HEK293T (cell line): Measurements from ENCODE around the gene CERCAM.
A peak's percentile ranks its signal among the peaks of the same experiment; 100 is the strongest.

Experiments
- CTCF ChIA-PET: fragments of 350-600 bp; formaldehyde crosslinking; extraction: SDS; loops from one replicate; lab custom pipeline; 2021; ENCODE audit warnings: antibody characterized with exemption, inconsistent platforms; lab: Yijun Ruan, JAX
- POLR2A ChIA-PET: fragments of 350-600 bp; formaldehyde crosslinking; extraction: SDS; loops from one replicate; lab custom pipeline; 2020; ENCODE audit warnings: antibody characterized with exemption, inconsistent platforms; lab: Yijun Ruan, JAX
- DNase-seq: peaks from one replicate; pipeline ENCODE4 v3.0.0; 2012; ENCODE audit warnings: mixed read lengths; ENCODE audit errors: extremely low spot score
- ARNT ChIP-seq: fragments of 450-650 bp; IDR thresholded peaks from 2 replicates; pipeline ENCODE4 v1.6.1; 2017; ENCODE audit warnings: mild to moderate bottlenecking
- BHLHE40 ChIP-seq: fragments of 450-650 bp; IDR thresholded peaks from 2 replicates; pipeline ENCODE4 v1.6.1; 2016; ENCODE audit warnings: mild to moderate bottlenecking, moderate library complexity, borderline replicate concordance
- CTBP1 ChIP-seq: fragments of 450-650 bp; IDR thresholded peaks from 2 replicates; pipeline ENCODE4 v1.6.1; 2016; ENCODE audit warnings: borderline replicate concordance
- ELF4 ChIP-seq: fragments of 450-650 bp; IDR thresholded peaks from 2 replicates; pipeline ENCODE4 v1.6.1; 2017; ENCODE audit warnings: antibody characterized with exemption
- FOXA1 ChIP-seq: fragments of 450-650 bp; IDR thresholded peaks from 2 replicates; pipeline ENCODE4 v1.6.1; 2016; ENCODE audit warnings: mild to moderate bottlenecking
- FOXK2 ChIP-seq: fragments of 450-650 bp; IDR thresholded peaks from 2 replicates; pipeline ENCODE4 v1.6.1; 2016; ENCODE audit warnings: mild to moderate bottlenecking
- FOXM1 ChIP-seq: fragments of 450-650 bp; IDR thresholded peaks from 2 replicates; pipeline ENCODE4 v1.6.1; 2017; ENCODE audit warnings: mild to moderate bottlenecking, borderline replicate concordance
- HDGF ChIP-seq: fragments of 450-650 bp; IDR thresholded peaks from 2 replicates; pipeline ENCODE4 v1.6.1; 2017; ENCODE audit warnings: antibody characterized with exemption, borderline replicate concordance
- L3MBTL2 ChIP-seq: fragments of 450-650 bp; conservative IDR thresholded peaks from 2 replicates; pipeline ENCODE4 v1.6.1; 2016; ENCODE audit warnings: mild to moderate bottlenecking
- LEF1 ChIP-seq: fragments of 450-650 bp; IDR thresholded peaks from 2 replicates; pipeline ENCODE4 v1.6.1; 2017; ENCODE audit warnings: mild to moderate bottlenecking, borderline replicate concordance
- NFRKB ChIP-seq: fragments of 450-650 bp; IDR thresholded peaks from 2 replicates; pipeline ENCODE4 v1.6.1; 2016; ENCODE audit warnings: mild to moderate bottlenecking, moderate library complexity
- SP1 ChIP-seq: fragments of 450-650 bp; IDR thresholded peaks from 2 replicates; pipeline ENCODE4 v1.6.1; 2017
- SUZ12 ChIP-seq: fragments of 450-650 bp; IDR thresholded peaks from 2 replicates; pipeline ENCODE4 v1.6.1; 2016; ENCODE audit warnings: mild to moderate bottlenecking
- TARDBP ChIP-seq: fragments of 450-650 bp; IDR thresholded peaks from 2 replicates; pipeline ENCODE4 v1.6.1; 2016
- ZNF384 ChIP-seq: fragments of 450-650 bp; IDR thresholded peaks from 2 replicates; pipeline ENCODE4 v1.6.1; 2016
- TF ChIP-seq, protein P1 (sequence below): fragments of 450-650 bp; IDR thresholded peaks from 2 replicates; pipeline ENCODE4 v1.6.1; 2016

The CERCAM gene

GRCh38 chr9:128414461-128414860 is 6.2 kb upstream of the CERCAM start:
- no peak for DNase-seq
- ChIA-PET POLR2A (no interaction called here), CTCF (interaction anchor here (1.0 kb wide), 1 partner anchor 52 kb away, joined by 6 read pairs; no protein-coding TSS in a partner anchor)
- TF ChIP-seq FOXM1 (no peak), ARNT (no peak), SP1 (no peak), SUZ12 (no peak), FOXA1 (no peak), TARDBP (no peak), L3MBTL2 (no peak), HDGF (no peak), ELF4 (no peak), FOXK2 (no peak), LEF1 (no peak)
- TF ChIP-seq, protein P1, sequence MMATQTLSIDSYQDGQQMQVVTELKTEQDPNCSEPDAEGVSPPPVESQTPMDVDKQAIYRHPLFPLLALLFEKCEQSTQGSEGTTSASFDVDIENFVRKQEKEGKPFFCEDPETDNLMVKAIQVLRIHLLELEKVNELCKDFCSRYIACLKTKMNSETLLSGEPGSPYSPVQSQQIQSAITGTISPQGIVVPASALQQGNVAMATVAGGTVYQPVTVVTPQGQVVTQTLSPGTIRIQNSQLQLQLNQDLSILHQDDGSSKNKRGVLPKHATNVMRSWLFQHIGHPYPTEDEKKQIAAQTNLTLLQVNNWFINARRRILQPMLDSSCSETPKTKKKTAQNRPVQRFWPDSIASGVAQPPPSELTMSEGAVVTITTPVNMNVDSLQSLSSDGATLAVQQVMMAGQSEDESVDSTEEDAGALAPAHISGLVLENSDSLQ, result no peak

GRCh38 chr9:128415281-128415680 is 5.4 kb upstream of the CERCAM start:
- ChIA-PET POLR2A (no interaction called here), CTCF (interaction anchor here (0.7 kb wide), 1 partner anchor 229 kb away, joined by 9 read pairs; no protein-coding TSS in a partner anchor)
- DNase-seq, result no peak
- TF ChIP-seq, protein P1, result no peak
- TF ChIP-seq L3MBTL2 (no peak), FOXM1 (no peak), SUZ12 (no peak), ELF4 (no peak), NFRKB (no peak), ZNF384 (no peak), FOXA1 (no peak), LEF1 (no peak), BHLHE40 (no peak), SP1 (no peak), ARNT (no peak), CTBP1 (no peak), TARDBP (no peak)

DNA sequence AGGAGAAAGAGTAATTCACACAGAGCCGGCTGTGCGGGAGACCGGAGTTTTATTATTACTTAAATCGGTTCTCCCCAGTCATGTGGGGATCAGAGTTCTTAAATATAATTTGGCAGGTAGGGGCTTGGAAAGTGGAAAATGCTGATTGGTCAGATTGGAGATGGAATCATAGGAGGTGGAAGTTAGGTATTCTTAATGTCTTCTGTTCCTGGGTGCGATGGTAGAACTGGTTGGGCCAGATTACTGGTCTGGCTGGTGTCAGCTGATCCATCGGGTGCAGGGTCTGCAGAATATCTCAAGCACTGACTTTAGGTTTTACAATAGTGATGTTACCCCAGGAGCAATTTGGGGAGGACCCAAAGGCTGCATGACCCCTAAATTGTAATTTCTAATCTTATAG is 4.6 kb upstream of the CERCAM start:
- no peak for DNase-seq
- CTCF ChIA-PET, result interaction anchor here (0.7 kb wide), 1 partner anchor 230 kb away, joined by 9 read pairs; no protein-coding TSS in a partner anchor
- POLR2A ChIA-PET, result no interaction called here
- TF ChIP-seq NFRKB, result no peak

- ChIA-PET POLR2A (no interaction called here), CTCF (no interaction called here)
- TF ChIP-seq ARNT (no peak), ZNF384 (no peak), ELF4 (no peak), LEF1 (no peak), CTBP1 (no peak), TARDBP (no peak), SUZ12 (no peak), SP1 (no peak), FOXM1 (no peak), FOXK2 (no peak), FOXA1 (no peak), L3MBTL2 (no peak), HDGF (no peak), NFRKB (no peak), BHLHE40 (no peak)
- TF ChIP-seq, protein P1, result no peak
- no peak for DNase-seq
Measured at GRCh38 chr9:128416432-128417019, 4.1 kb upstream of the CERCAM start.

DNA sequence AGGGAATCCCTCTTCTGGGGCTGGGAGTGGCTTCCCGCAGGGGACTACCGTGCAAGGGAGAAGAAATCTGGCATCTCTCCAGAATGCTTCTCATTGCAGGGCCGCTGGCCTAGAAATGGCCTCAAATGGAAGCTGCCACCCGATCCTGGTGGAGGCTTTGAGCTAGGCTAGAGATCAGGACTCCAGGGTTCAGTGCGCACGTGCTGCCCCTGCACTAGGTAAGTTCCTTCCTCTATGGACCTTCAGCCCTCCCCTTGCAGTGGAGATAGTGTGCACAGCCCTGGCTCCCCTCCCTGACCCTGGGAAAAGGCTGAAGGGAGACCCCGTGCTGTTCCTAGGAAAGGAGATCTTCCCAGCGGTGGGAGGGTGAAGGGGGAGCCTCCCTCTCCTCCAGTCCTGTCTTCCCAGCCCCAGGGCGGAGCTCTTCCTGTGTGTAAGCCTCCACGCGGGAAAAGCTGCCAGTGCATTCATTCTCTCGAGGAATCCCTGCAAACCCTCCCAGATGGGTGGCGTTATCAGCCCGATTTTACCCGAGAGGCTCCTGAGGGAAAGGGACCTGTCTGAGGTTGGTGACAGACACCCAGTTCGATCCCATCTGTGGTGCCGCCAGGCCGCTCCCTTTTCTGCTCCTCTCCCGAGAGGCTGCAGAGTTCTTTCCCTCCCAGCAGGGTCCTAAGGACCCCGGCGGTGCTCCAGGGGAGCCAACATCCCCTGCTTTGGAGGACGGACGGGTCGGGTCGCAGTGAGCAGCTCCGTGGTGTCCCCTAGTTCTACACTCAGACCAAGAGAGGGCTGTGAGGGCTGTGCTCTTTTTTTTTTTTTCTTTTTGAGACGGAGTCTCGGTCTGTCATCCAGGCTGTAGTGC is 1.4 kb upstream of the CERCAM start:
- POLR2A ChIA-PET, result interaction anchor here (0.8 to 1.8 kb wide), 10 partner anchors 8 to 260 kb away, joined by 3 to 7 read pairs (median 4); partner anchors contain the start of genes BBLN, GOLGA2, SLC27A4 and SWI5
- DNase-seq, result peak; percentile 60
- CTCF ChIA-PET, result interaction anchor here (0.6 to 1.8 kb wide), 11 partner anchors 8 to 150 kb away, joined by 3 to 6 read pairs (median 3); no protein-coding TSS in a partner anchor
- peak; percentile 67 for TF ChIP-seq ZNF384
- TF ChIP-seq L3MBTL2, result peak; percentile 55; the same call in 1 of the 2 replicates
- no peak for TF ChIP-seq ELF4
- no peak for TF ChIP-seq ARNT
- no peak for TF ChIP-seq FOXA1
